Left lung (tissue), 10 donors: ENCODE data around the gene ANKS1A. TPM values are rescaled to one million over a fixed set of nuclear protein-coding genes. Genes with fewer than 3 reads are reported as not detected.

ENCODE experiments used
- ATAC-seq: fragments of 200-7000 bp; cut with Tn5 transposase; one replicate; pipeline ENCODE4 v1.9.1; 2020; ENCODE audit warnings: moderate library complexity
- DNase-seq, 4 donors: peaks; one replicate each; pipeline ENCODE4 v3.0.0-alpha.2; 2013 to 2020
- H3K27ac ChIP-seq, 2 donors: fragments of 200-600 bp; sonication (generic) in 1 of 2; one replicate each; pipeline versions ENCODE4 v1.5.0 to v1.8.0; 2020 to 2021
- H3K27me3 ChIP-seq, 2 donors: fragments of 200-600 bp; sonication (generic) in 1 of 2; one replicate each; pipeline versions ENCODE4 v1.5.0 to v1.8.0; 2020 to 2021
- H3K36me3 ChIP-seq, 2 donors: fragments of 200-600 bp; sonication (generic) in 1 of 2; one replicate each; pipeline versions ENCODE4 v1.5.0 to v1.8.0; 2020 to 2021
- H3K4me1 ChIP-seq, 2 donors: fragments of 200-600 bp; one replicate each; pipeline ENCODE4 v1.8.0; 2021
- H3K4me3 ChIP-seq, 2 donors: fragments of 200-600 bp; sonication (generic) in 1 of 2; one replicate each; pipeline versions ENCODE4 v1.5.0 to v1.8.0; 2020 to 2021; ENCODE audit warnings: mild to moderate bottlenecking in 1 of 2
- H3K9me3 ChIP-seq, 2 donors: fragments of 200-600 bp; sonication (generic) in 1 of 2; one replicate each; pipeline versions ENCODE4 v1.5.0 to v1.8.0; 2020 to 2021
- intact Hi-C, 2 donors: fragments of 100-400 bp; cut with DNase I; formaldehyde crosslinking; loops; one replicate each; pipeline versions ENCODE4 v1.11.2 to v1.14.2; 2022
- polyA plus RNA-seq, 6 donors: library from polyadenylated mRNA; unstranded; fragments of 120-200 nt; gene quantifications; one replicate each; pipeline ENCODE4 v1.2.1, GENCODE V29; 2013; ENCODE audit not compliant: insufficient read length in 6 of 6
- total RNA-seq, 2 donors: library from RNA; stranded (reverse); fragmentation: NEBNext Ultra II Directional; extraction: Animal tissue kit (Norgen Biotek cat#: 25700); gene quantifications; one replicate each; pipeline ENCODE4 v1.2.1, GENCODE V29; 2021
- TF ChIP-seq, protein P1 (sequence below), 2 donors: fragments of 200-600 bp; sonication (generic) in 1 of 2; IDR thresholded peaks; one replicate each; pipeline versions ENCODE4 v1.5.0 to v1.8.0; 2021; ENCODE audit warnings: antibody characterized with exemption in 2 of 2
- donor health status: DM: no; HTN: yes; CAD: no.
- donor health status: DM: no; HTN: no; CAD: no.

ANKS1A gene
- total and polyA plus RNA-seq, 8 donors: 23.0 to 45.4 (median 26.4) TPM

DNA sequence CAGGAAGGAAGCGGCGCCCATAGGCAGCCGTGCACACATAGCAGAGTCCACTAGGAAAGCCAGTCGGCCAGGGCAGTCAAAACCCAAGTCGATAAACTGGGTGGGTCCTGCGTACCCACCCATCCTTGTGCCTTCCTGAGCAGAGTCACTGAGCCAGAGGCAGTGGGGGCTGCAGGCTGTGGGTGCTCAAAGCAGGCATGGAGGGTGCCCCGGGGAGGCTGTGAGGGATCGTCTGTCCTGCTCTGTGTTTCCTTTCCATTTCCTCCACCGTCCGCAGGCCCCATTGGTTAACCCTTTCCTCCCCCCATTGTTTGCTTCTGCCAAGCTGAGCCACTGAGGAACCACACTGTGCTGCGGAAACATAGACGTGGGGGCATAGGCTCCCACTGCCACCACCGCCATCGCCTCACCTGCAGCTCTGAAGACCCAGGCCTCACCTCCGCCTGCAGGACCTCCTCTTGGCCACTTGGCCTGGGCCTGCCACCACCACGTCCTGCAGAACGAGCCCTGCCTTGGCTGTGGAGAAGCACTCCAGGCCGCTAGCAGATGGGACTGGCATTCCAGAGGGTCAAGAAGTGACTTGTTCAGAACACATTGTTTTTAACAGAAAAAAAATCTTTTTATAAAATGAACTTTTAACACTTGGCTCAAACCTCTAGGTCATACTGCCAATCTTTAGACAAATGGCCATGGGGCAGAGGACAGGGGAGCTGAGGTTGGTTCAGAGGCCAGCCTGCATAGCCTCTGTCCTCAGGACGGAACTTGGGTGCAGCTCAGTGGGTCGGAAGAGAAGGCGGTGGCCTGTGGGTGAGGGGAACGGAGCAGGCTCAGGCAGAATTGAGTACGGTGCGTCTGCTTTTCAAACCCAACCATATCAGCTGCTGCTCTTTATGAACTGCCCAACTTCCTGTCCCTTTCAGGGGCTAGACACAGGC lies 199.5 kb downstream of the ANKS1A start:
- H3K27ac ChIP-seq: no peak overlapping the region
- ATAC-seq (no peak), DNase-seq (no peak)
- intact Hi-C loops: no loop called here
- H3K4me3 ChIP-seq: no peak overlapping the region
- H3K27me3 ChIP-seq: no peaks in the 10 kb centered on the region
- peaks cover 0 to 78% of the 10 kb centered on the region in 2 donors for H3K36me3 ChIP-seq
- TF ChIP-seq, protein P1, sequence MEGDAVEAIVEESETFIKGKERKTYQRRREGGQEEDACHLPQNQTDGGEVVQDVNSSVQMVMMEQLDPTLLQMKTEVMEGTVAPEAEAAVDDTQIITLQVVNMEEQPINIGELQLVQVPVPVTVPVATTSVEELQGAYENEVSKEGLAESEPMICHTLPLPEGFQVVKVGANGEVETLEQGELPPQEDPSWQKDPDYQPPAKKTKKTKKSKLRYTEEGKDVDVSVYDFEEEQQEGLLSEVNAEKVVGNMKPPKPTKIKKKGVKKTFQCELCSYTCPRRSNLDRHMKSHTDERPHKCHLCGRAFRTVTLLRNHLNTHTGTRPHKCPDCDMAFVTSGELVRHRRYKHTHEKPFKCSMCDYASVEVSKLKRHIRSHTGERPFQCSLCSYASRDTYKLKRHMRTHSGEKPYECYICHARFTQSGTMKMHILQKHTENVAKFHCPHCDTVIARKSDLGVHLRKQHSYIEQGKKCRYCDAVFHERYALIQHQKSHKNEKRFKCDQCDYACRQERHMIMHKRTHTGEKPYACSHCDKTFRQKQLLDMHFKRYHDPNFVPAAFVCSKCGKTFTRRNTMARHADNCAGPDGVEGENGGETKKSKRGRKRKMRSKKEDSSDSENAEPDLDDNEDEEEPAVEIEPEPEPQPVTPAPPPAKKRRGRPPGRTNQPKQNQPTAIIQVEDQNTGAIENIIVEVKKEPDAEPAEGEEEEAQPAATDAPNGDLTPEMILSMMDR (IDR thresholded peaks at IDR 0.05): no peak
- H3K9me3 ChIP-seq: no peaks in the 10 kb centered on the region
- peaks cover 0 to 7% of the 10 kb centered on the region in 2 donors for H3K4me1 ChIP-seq

DNA sequence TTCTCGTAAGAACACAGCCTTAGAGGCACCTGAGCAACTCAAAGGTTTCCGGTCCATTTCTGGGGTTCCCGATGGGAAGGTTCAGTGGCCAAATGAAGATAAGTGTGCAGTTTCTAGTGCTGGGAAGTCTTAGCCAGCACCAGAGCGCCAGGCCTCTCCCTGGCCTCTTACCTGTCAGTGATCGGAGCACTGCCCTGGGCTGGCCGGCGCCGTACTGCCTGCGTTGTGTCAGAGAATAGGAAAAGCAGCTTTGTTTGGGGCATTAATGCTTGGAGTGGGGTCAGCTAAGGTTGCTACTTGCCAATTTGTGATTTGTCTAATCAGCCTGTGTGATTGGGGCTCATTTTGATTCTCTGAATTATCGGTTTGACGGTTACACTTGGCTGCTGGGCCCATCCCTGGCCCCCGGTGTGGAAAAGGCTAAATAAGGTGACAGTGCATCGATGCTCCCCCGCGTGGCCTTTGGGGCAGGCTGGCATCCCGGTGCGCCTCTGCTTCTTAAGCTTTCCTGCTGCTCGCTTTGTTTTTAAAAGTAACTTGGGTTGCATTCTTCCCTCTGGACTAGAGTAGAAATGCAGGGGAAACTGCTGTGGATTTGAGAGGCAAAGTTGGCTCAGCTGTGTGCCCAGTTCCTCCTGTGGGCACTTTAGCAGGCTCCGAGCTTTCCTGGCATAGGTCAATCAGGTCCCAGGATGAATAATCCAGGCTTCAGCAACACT lies 200.3 kb downstream of the ANKS1A start:
- no peaks in the 10 kb centered on the region for H3K9me3 ChIP-seq
- intact Hi-C loops: no loop called here
- H3K27ac ChIP-seq: no peak overlapping the region
- peaks cover 0 to 7% of the 10 kb centered on the region in 2 donors for H3K4me1 ChIP-seq
- H3K36me3 ChIP-seq: peaks cover 0 to 70% of the 10 kb centered on the region in 2 donors
- H3K27me3 ChIP-seq: no peaks in the 10 kb centered on the region
- ATAC-seq (no peak), DNase-seq (no peak)
- no peak overlapping the region for H3K4me3 ChIP-seq
- TF ChIP-seq, protein P1 (IDR thresholded peaks at IDR 0.05): no peak

DNA sequence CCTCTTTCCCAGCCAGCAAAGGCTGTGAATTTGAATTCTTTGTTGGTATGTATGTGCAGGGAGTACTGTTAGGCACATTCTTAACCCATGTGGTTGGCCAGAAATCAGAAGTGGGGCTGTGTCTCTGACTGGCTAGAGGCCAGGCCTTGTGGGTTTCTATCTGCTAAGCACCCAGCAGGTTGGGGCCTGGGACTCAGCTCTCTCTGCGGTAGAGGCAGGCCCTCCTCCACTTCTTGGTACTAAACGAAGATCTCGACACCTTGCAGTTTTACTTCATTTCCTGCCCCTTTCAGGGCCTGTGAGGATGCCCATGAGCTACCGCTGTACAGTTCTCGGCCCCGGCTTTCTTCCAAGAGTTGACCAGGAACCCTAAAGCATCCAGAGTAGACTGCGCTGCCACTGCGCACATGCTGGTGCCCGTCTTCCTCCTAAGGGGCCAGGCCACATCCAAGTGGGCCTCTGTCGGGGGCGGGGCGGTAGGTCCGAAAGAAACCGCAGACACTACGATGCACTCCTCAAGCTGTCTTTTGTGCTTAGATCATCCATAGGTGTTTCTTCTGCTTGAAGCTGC lies 201.0 kb downstream of the ANKS1A start:
- no peak for DNase-seq
- Histone ChIP-seq H3K4me3 (no peak overlapping the region), H3K36me3 (peaks cover 0 to 63% of the 10 kb centered on the region in 2 donors), H3K4me1 (peaks cover 0 to 7% of the 10 kb centered on the region in 2 donors), H3K27me3 (no peaks in the 10 kb centered on the region), H3K27ac (no peak overlapping the region), H3K9me3 (no peaks in the 10 kb centered on the region)
- TF ChIP-seq, protein P1 (IDR thresholded peaks at IDR 0.05): no peak
- intact Hi-C loops: no loop called here
- ATAC-seq: no peak

DNA sequence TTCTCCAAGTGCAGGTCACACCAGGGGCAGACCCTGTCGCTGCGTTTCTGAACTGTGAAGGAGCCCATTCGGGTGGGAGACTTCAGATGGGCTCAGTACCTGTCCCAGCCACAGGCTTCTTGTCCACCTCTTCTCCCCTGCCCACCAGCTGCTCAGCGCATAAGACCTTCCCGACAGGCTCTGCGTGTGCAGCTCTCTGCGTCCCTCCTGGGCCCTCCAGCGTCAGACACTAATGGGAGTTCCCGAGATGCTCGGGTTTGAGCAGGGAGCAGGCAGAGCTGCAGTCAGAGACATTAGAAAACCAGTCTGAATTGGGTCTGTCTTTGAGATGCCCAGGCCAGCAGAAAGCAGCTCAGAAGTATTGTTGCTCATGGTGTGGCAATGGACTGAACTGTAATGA lies 201.7 kb downstream of the ANKS1A start:
- intact Hi-C loops: no loop called here
- Histone ChIP-seq H3K9me3 (no peaks in the 10 kb centered on the region), H3K4me3 (no peak overlapping the region), H3K4me1 (peaks cover 0 to 7% of the 10 kb centered on the region in 2 donors), H3K27me3 (no peaks in the 10 kb centered on the region), H3K27ac (no peak overlapping the region), H3K36me3 (peaks cover 0 to 56% of the 10 kb centered on the region in 2 donors)
- ATAC-seq (no peak), DNase-seq (no peak)
- TF ChIP-seq, protein P1 (IDR thresholded peaks at IDR 0.05): no peak
